ENCODE measurements around the gene NEDD4L.
A peak's percentile ranks its signal among the peaks of the same experiment; 100 is the strongest.
"Not testable (repeated sequence)": the region's sequence is repeated elsewhere in the genome, so short reads cannot be mapped to it uniquely, and the experiment has no call there.

NEDD4L gene

DNA sequence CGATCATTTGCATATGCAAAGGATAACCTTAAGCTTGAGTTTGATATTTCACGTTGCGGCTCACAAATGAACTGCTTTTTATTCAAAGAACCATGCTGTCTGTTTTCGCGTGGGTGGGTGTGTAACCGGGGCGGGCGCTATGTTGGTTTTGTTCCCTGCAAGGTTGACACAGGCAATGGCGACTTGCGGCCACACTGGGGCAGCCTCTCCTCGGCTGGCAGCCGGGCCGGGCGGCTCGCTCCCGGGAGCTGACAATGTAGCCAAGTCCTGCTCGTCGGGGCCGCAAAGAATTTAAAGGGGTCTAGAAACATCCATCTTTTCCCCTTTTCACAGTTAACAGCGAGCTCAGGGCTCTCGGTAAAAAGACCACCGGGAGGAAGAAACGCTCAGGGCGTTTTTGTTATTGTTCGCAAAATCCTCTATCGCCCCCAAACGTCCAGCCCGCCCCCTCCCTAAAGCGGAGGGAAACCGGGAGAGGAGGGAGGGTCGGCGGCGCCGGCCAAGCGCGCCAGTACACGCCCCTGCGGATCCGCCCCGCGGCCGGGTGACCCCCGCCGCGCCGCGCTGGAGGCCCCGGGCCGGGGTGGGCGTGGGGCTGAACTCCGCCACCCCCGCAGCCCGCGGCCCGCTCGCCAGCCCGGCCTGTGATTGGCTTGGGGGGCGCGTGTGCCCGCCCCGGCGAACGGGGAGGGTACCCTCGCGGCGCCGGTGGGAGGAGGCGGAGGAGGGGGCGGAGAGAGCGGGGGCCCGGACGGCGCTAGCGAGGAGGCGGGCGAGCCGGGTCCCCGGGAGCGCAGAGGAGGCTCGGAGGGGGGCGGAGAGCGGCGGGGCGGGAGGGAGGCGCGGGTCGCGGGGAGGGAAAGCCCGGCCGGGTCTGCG, at the start of gene NEDD4L:
Gene NEDD4L (plus strand): TSS at position 736 of the 879 bp plus-strand sequence. CDS start 435 bp downstream, outside the sequence.
- DNase-seq = peak; percentile 91

DNA sequence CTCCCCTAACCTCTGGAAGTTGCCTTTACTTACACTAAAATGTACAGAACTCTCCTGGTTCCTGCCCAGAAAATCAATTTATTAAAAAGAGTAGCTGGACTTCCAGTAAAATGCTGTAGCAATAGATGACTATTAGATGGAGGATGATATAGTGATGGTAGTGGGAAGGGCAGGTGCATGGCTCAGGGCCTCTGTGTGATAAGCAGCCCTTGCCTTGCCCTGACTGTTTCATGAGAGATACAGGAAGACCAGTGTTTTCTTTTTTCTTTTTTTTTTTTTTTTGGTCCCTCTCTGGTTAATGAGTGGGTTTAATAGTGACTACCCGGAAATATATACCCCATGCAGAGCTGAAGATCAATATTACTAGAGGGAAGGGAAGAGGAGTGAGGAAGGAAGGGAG, 48.7 kb upstream of the NEDD4L start:
- no peak for DNase-seq

DNA sequence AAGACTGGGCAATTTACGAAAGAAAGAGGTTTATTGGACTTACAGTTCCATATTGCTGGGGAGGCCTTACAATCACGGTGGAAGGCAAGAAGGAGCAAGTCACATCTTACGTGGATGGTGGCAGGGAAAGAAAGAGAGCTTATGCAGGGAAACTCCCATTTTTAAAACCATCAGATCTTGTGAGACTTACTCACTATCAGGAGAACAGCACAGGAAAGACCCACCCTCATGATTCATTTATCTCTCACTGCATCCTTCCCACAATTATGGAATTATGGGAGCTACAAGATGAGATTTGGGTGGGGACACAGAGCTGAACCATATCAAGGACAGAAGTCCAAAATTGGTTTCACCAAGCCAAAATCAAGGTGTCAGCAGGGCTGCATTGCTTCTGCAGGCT, 47.1 kb upstream of the NEDD4L start:
- not testable (repeated sequence) for DNase-seq

DNA sequence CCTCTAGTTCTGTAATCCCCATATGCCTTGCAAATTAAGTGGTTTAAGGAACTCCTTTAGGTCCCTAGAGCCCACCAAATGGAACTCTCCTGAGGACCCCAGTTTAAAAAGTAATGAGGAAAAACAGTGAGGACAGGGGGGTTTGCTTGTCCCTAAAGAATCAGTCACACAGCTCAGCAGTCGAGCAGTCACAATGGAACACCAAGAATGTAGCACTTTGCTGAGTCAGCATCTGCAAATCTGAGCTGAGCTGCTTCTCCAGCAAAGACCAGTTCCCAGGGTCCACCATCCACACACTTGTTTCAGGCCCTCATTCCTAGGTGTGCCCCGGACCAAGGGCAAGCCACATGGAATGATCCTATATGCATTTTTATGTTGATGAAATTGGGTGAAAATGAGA, 46.2 kb upstream of the NEDD4L start:
- no peak for DNase-seq

DNA sequence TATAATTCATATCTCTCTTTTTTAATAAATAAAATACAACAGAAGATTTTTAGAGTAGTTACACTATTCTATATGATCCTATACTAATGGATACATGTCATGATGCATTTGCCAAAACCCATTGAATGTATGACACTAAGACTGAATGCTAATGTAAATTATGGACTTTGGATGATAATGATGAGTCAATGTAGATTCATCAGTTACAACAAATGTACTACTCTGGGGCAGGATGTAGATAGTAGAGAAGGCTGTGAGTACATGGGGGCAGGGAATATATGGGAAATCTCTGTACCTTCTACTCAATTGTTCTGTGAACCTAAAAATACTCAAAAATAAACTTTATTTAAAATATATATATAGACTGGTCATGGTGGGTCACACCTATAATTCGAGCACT, 45.6 kb upstream of the NEDD4L start:
- no peak for DNase-seq

DNA sequence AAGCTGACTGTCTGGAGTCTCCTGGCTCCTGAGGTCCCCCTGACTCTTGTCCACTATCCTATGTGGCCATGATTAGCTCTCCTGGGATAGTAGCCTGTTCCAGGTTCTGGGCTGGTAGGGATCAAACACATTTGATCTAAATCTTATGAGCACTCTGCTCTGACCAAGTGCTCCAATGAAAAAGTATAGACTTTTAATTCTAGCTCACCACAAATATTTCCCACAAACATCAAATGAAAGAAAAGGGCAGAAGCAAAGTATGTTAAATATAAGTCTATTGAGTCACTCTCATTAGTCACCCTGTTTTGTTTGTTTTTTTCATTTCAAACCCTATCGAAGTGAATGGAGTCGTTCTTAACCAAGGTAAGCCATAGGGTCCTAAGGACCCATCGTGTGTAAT, 39.7 kb upstream of the NEDD4L start:
- no peak for DNase-seq

DNA sequence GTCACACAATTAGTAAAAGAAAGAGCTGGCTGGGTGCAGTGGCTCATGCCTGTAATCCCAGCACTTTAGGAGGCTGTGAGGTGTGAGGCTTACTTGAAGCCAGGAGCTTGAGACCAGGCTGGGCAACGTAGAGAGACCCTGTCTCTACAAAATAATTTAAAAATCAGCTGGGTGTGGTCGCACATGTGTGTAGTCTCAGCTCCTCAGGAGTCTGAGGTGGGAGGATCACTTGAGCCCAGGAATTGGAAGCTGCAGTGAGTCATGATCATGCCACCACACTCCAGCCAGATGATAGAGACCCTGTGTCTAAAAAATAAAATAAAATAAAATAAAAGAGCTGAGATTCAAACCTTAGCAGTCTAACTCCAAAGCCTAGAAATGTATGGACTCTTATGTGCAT, 39.0 kb upstream of the NEDD4L start:
- DNase-seq = no peak

DNA sequence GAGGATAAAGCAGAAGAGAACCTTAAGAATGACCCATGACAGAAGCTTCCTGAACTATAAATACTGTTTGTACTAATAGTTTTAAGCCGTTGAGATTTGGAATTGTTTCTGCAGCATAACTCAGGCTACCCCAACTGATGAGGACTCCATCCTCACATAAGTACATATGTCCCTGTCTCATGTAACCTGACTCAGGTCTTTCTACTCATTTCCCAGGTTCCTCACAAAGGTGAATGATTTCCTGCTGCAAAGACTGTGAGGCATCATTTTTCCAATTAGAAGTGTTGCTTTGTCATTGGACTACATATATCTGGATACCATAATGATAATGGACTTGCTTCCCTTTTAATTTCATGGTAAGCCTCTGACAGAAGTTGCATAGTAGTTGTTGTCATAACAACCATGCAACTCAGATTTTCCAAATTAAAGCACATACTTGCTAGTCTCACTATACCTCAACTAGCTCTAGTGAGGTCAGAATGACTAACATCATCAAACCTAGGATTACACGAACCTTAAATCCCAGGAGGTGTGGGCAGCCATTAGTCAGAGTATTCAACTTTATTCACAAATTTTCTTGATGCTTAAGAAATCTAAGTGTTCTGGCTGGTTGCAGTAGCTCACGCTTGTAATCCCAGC, 38.0 kb upstream of the NEDD4L start:
- DNase-seq = no peak

DNA sequence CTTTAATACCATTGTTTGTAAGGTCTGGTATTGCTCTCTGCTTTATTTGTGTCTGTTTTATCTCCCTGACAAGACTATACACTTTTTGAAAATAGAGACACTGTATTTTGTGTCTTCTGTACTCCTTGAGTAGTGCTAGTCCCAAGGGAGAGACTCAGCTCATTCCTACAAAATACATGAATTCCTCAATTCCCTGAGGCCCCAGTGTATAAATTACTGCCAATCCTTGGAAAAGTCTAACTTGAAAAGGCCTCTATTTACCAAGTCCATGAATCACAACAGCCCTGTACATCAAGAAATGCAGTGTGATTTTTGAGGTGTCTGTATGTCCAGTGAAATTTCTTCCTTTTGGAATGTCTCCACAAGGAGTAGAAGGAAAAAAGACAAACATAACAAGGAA, 34.9 kb upstream of the NEDD4L start:
- no peak for DNase-seq

DNA sequence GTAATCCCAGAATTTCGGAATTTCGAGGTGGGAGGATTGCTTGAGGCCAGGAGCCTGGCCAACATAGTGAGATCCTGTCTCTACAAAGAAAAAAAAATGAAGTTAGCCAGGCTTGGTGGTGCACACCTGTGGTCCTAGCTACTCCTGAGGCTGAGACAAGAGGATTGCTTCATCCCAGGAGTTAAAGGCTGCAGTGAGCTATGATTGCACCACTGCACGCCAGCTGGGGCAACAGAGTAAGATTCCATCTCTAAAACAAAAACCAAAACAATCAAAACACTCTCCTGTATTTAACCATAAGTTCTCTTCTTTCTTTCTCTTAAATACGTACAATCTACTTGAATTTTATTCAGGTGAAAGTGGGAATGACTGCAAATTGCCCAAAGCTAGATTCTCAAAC, 33.8 kb upstream of the NEDD4L start:
- DNase-seq = no peak

DNA sequence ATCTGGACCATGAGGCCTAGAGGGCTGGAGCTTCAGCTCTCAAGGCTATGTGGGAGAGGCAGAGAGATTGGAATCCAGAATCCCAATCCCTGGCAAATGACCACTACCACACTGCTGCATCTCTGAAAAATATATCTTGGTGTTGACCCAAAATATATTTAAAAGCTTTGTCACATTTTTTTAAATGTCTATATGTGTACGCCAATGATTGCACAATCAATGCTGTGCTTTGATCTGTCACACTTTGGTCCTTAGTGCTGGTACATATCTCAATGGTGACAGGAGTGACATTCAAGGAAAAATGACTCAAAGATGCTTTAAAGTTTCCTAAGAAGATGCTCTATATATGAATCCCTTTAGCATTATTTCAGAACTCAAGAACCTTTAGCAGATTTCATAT, 31.7 kb upstream of the NEDD4L start:
- DNase-seq = no peak

DNA sequence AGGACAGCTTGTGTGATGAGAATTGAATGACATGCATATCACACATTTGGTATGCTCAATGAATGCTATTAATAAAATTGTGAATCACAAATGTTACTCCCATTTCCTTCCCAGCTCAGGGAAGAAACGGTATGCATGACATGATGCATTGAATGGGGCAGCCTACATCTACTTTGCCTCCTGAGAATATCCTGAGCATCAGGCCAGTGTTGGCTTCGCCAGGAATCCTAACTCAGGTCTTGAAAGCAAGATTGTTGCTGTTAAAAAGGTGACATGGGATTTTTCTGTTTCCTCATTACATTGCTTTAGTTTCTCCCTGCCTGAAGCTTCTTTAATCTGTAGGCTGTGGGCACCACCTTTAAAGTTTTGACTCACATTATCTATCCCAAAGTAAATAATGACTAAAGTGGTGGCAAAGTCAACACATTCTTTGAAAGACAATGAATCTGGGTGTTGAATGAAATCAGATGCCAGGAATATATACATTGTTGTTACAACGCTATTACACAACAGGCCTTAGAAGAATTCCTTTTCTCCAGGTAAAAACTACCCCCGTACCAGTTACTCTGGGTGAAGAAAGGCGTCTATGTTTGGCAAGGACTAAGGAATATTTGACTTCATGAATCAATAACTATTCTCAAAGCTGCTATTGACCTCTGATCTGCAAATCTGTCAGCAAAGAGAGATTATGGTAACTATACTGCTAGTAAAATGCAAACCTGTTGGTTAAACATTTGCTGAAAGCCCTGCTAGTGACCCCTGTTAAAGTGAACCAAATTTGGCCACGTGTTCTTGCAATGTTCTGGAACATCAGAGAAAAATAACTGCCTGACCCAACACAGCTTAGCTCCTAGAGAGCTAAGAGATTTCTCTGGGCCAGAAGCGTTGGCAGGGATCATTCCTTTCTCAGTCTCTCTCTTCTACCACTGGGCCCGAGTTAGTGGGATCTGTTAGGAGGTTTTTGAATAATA, 30.5 kb upstream of the NEDD4L start:
- no peak for DNase-seq

DNA sequence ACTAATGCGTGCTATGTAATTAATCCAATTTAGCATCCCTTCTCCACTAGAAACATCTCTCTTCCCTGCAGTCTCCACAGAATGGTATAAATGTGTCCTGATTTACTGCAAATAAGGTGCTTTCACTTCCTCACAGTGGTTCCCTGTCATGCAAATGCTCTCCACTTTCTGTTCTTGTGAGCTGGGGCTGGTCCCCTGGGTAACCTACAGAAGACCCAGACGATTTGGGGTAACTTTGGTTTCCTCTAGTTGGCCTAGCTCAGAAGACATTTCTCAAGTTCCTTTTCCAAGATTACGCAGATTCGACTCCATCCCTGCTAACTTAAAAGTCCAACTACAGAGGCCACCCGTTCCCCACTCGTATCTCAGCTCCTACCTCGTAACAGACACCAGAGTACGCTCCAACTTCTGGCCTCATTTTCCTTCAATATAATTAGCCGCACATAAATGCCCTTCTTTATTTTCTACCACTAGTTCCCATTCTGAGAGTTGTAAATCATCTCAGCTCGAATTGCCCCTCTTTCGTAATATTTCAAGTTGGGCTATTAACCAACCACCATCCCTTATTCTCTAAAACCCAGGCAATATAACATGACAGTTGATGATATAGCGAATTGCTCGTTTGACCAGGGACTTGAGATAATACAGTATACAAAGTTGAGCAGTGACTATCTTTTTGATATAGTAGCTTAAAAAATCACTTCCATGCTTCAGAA, 28.8 kb upstream of the NEDD4L start:
- peak; percentile 58 for DNase-seq

DNA sequence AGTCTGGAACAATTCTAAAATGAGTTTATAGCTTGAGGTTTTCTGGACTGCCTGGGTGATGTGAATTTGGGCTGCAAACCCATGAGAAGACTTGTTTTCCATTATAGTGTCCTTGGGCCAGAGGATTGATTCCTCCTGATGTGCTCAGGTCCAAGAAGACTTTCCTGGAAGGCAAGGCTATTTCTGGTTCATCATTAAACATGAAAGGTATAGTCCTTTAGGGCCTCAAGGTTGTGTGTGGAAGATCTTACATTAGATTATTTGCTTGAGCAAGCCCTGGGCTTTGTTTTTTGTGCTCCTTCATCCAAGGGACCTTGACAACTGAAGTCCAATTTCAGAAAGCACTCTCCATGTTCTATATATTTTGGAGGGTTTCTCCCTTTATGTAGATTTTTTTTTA, 26.8 kb upstream of the NEDD4L start:
- no peak for DNase-seq

DNA sequence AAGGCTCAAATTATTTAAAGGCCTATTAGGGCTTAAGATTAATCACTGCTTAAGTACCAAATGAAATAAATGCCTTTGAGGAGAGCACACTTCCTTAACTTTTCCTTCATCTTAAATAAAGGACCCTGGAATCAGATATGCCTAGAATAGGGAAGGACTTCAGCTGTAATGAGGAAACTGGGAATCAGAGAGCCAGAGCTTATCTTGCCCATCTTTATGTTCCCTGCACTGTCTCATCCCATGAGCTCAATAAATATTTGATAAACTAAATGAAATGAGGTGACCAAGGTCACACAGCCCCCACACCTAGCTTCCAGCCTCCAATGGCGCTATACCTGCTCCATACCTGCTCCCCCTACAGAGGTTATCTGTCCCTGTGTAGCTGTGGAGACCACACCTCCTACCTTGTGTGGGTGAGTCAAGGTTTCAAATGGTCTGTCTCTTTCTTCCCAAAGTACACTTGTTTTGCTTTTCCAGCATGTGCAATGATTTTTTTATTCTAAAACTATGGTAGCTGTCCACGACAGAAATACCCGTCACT, 23.4 kb upstream of the NEDD4L start:
- no peak for DNase-seq

DNA sequence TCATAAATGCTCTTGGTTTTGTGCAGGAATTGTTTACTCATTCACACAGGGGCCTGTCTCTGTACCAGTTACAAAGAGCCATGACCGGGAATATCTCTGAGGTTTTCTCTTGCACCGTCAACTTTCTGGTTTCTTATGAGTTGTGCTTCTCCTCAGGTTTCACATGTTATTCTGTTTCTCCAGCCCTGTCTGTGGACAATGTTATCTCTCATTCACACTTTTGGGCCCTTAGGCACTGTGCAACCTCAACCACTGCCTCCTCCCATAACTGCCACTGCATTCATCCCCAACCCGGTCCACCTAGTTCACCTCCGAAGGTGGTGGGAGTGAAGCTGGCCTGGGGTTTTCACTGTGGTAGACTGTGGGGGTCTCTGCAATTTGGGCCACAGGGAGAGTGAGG, 22.5 kb upstream of the NEDD4L start:
- DNase-seq = no peak

DNA sequence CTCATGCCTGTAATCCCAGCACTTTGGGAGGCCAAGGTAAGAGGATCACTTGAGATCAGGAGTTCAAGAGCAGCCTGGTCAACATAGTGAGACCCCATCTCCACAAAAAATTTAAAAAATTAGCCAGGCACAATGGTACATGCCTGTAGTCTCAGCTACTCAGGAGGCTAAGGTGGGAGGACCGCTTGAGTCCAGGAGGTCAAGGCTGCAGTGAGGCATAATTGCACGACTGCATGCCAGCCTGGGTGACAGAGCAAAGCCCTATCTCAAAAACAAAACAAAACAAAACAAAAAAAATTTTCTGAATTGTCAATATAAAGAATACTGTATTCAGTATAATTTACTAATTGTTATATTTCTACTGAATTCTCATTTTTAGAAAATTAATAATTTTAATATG, 20.9 kb upstream of the NEDD4L start:
- no peak for DNase-seq

DNA sequence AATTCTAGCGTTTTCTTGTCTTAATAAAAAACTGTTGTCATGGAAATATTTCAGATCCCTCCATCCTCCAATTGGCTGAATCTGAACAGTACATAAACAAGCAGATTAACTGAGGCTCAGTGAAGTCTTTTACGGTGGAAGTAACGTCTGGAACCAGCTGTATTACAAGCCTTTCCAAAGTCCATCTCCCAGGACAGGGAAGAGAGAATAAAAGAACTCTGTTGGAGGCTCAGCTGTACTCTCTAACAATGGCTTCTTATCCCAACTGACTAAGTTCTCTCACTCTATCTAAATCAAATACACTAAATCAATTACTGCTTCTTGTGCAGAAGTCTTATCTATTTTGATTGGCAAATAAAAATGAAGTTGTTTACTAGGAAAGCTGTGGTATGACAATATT, 19.9 kb upstream of the NEDD4L start:
- no peak for DNase-seq

DNA sequence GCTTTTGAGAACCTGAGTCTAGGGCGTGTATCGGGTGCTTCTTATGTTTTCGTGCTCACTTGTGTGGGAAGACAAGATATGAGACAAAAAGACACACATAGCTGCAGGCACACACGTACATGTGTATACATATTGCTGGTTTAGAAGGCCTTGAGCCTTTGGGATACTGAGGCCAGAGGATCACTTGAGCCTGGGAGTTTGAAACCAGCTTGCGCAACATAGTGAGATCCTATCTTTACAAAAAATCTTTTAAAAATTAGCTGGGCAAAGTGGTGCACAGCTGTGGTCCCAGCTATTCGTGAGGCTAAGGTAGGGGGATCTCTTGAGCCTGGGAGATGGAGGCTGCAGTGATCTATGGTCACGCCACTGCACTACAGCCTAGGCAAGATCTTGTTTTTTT, 18.8 kb upstream of the NEDD4L start:
- DNase-seq = no peak

DNA sequence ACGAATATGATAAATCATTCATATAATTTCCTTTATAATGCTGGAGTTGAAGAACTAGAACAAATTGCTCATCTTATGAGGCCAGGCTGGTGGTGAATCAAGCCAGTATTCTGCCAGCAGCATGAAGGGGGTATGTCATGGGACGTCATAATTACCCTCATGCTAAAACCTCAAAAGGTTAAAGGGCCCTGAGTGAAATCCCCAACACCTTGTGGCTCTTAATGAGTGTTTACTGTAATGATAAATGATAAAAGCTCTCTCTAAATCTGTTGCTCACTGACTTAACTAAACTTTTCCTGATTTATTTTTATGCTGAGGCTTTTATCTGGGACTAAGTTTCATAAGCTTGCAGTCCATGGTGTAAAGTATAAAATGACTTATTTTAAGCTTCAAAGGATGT, 18.3 kb upstream of the NEDD4L start:
- DNase-seq = no peak

DNA sequence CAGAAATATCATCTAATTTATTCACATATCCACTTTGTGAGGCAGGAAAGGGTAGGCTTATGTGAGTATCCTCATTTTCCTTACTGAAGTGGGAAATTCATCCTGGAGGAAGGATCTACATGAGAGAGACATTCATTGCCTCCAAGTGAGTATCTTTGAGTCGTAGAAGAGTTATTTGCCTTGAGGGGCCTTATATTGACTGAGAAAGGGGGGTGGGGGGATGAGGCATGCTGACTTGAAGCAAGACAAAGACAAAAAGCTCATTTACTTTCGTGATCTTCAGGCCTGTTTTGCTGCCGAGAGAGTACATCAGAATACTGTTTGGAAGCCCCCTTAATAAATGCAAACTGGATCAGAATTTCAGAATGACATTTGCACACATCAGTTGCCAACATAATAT, 17.6 kb upstream of the NEDD4L start:
- DNase-seq = no peak

DNA sequence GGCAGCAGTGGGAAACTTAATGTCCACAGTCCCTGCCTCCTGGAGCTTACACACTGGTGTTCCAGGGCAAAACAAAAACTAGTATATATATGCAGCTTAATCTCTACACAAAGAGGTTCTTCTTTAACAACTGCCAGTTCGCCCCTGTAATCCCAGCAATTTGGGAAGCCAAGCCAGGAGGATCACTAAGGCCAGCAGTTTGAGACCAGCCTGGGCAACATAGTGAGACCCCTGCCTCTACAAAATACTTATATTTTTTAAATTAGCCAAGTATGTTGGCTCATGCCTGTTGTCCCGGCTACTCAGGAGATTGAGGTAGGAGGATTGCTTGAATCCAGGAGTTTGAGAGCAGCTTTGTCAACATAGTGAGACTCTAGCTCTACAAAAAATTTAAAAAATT, 17.2 kb upstream of the NEDD4L start:
- no peak for DNase-seq

All from RPMI8226 (cell line).